NCI-H1436 (cell line): ENCODE results near the gene CPT1B.

Experiments
- DNase-seq: peaks from one replicate; lab custom pipeline; 2025; lab: John Stamatoyannopoulos, UW

CPT1B gene

GRCh38 chr22:50569896-50570535, 8.2 kb downstream of the CPT1B start:
- no peak for DNase-seq

- DNase-seq: no peak
These were observed 9.2 kb downstream of the CPT1B start for GRCh38 chr22:50569041-50569459.

- no peak for DNase-seq
These were observed 9.6 kb downstream of the CPT1B start for GRCh38 chr22:50568626-50569025.

GRCh38 chr22:50567721-50568252, 10.4 kb downstream of the CPT1B start:
- DNase-seq: no peak

- no peak for DNase-seq
These were observed 13.9 kb downstream of the CPT1B start for GRCh38 chr22:50564289-50564688.

GRCh38 chr22:50563413-50564160, 14.6 kb downstream of the CPT1B start:
- DNase-seq: no peak

GRCh38 chr22:50562523-50563412, 15.5 kb downstream of the CPT1B start, which contains the start of gene SYCE3:
Gene SYCE3, minus strand, starts transcription at chr22:50562919. Its CDS starts 6,514 bp downstream, at chr22:50556405.
- DNase-seq: peak; percentile 97

GRCh38 chr22:50561401-50562358, 16.5 kb downstream of the CPT1B start:
- no peak for DNase-seq

GRCh38 chr22:50560034-50560433, 18.2 kb downstream of the CPT1B start:
- no peak for DNase-seq

- DNase-seq: no peak
These were observed 21.5 kb downstream of the CPT1B start for GRCh38 chr22:50556703-50557102.

GRCh38 chr22:50553310-50553709, 24.9 kb downstream of the CPT1B start:
- DNase-seq: no peak

GRCh38 chr22:50551160-50551752, 27.0 kb downstream of the CPT1B start:
- DNase-seq: no peak

GRCh38 chr22:50550395-50550794, 27.8 kb downstream of the CPT1B start:
- DNase-seq: no peak

- no peak for DNase-seq
These were observed 29.1 kb downstream of the CPT1B start for GRCh38 chr22:50548921-50549790.

- DNase-seq: no peak
These were observed 29.9 kb downstream of the CPT1B start for GRCh38 chr22:50548040-50548920.

- no peak for DNase-seq
These were observed 30.8 kb downstream of the CPT1B start for GRCh38 chr22:50547263-50547985.

- no peak for DNase-seq
These were observed 31.6 kb downstream of the CPT1B start for GRCh38 chr22:50546326-50547262.
